ENCODE measurements around the gene CCDC85C. TPM values are rescaled to one million over a fixed set of nuclear protein-coding genes. Genes with fewer than 3 reads are reported as not detected.

The CCDC85C gene
- total RNA-seq, 1 donor from 2014 or later: 82.2 TPM

DNA sequence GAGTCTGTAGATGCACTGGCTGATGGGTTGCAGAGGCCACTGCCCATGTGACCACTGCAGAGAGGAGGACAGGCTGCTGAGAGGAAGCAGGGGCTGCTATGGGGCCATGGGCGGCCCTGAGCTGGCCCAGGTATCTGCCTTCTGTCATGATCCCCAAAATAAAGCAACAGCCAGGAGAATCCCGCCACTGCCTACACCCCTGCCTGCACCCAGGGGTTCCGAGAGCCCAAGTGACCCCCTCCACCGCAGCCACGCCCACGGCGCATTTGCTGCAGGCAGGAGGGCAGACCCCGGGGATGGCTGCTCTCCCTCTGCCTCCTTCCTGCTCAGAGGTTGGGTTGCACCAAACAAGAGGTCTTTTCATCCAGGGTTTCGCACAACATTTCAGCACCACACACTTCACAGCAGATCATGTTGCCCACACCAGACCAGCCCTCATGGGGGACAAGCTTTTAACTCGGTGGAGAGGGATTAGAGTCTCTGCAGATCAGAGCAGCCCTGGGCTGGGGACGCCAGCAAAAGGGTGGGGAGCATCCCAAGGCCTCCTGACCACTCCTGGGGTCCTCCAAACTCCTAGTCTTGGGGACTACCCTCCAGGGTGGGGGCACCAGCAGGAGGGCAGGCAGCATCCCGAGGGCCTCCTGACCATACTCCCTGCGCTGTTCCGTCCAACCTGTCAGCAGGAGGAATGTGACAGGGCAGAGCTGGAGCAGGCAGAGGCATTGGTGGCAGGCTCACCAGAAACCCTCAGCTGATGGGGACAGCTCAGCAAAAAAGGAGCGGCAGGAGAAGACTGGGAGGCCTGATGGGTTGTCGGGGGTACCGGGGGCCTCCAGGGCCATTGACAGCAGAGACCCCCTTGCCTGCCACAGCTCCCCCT lies 14.1 kb downstream of the CCDC85C start:
- Mint-ChIP-seq H3K9me3 (no peaks in the 10 kb centered on the region), H3K4me1 (peaks cover 50% of the 10 kb centered on the region), H3K4me3 (no peak overlapping the region), H3K27ac (no peak overlapping the region), H3K36me3 (no peaks in the 10 kb centered on the region), H3K27me3 (ENCODE audit: low read depth) (no peaks in the 10 kb centered on the region)
- no peak for DNase-seq (ENCODE audit: low spot score in 2 of 2, unreplicated experiment in 2 of 2)
- TF ChIP-seq, protein P1, sequence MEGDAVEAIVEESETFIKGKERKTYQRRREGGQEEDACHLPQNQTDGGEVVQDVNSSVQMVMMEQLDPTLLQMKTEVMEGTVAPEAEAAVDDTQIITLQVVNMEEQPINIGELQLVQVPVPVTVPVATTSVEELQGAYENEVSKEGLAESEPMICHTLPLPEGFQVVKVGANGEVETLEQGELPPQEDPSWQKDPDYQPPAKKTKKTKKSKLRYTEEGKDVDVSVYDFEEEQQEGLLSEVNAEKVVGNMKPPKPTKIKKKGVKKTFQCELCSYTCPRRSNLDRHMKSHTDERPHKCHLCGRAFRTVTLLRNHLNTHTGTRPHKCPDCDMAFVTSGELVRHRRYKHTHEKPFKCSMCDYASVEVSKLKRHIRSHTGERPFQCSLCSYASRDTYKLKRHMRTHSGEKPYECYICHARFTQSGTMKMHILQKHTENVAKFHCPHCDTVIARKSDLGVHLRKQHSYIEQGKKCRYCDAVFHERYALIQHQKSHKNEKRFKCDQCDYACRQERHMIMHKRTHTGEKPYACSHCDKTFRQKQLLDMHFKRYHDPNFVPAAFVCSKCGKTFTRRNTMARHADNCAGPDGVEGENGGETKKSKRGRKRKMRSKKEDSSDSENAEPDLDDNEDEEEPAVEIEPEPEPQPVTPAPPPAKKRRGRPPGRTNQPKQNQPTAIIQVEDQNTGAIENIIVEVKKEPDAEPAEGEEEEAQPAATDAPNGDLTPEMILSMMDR (IDR thresholded peaks at IDR 0.05; ENCODE audit: unreplicated experiment): no peak

DNA sequence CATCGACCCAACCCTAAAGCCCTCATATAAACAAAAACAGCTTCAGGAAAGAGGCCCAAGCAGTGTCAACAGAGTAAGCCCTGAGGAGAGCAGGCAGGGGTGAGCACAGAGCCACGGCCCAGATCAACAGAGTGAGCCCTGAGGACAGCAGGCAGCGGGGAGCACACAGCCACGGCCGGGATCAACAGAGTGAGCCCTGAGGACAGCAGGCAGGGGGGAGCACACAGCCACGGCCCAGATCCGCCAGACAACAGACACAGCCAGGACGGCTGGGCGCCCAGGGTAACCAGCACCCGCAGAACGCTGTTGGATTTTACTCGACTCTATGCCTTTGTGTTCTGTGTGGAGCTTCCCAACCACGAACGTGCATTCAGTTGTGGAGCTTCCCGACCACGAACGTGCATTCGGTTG lies 15.0 kb downstream of the CCDC85C start:
- Mint-ChIP-seq H3K4me1 (peaks cover 51% of the 10 kb centered on the region), H3K9me3 (no peaks in the 10 kb centered on the region), H3K27me3 (ENCODE audit: low read depth) (no peaks in the 10 kb centered on the region), H3K27ac (peak overlapping the region; percentile 45), H3K4me3 (no peak overlapping the region), H3K36me3 (peaks cover 2% of the 10 kb centered on the region)
- DNase-seq (ENCODE audit: low spot score in 2 of 2, unreplicated experiment in 2 of 2): no peak
- TF ChIP-seq, protein P1 (IDR thresholded peaks at IDR 0.05; ENCODE audit: unreplicated experiment): no peak

DNA sequence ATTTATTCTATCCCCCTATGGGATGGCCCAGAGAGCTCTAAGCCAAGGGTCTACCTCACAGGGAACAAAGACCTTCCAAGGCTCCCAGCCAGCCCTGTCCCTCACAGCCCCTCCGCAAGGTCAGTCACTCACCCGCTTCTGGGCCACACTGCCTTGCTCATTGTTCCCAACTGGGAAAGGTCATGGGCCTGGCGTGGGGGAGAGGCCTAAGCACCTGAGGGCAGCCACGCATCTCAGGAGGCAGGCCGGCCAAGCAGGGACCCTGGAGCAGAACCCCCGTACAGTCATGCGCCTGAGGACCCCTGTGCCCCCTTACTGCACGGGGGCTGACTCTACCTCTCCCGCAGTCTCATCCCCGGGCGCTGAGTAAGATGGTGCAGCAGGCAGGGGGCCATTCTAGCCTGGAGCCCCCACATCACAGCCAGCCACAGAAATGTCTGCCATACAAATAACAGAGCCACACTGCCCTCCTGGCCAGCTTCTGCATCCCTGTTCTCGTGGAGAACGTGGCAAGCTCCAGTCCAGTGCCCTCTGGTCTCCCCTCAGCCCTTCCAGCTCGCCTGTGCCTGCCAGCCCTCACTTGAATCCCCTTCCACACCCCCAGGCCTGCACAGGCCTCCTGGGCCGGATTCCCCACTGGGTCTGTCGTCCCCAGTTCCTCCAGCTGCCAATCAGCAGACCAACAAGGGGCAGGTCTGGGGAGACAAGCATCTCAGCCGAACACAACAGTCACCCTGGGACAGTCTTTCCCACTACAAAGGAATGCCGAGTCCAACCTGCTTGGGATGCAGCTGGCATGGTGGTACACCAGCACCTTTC lies 16.3 kb downstream of the CCDC85C start:
- TF ChIP-seq, protein P1 (IDR thresholded peaks at IDR 0.05; ENCODE audit: unreplicated experiment): no peak
- DNase-seq (ENCODE audit: low spot score in 2 of 2, unreplicated experiment in 2 of 2): no peak
- no peaks in the 10 kb centered on the region for H3K27me3 Mint-ChIP-seq (ENCODE audit: low read depth)
- peaks cover 3% of the 10 kb centered on the region for H3K36me3 Mint-ChIP-seq
- peak overlapping the region; percentile 48 for H3K27ac Mint-ChIP-seq
- peaks cover 52% of the 10 kb centered on the region for H3K4me1 Mint-ChIP-seq
- H3K4me3 Mint-ChIP-seq: no peak overlapping the region
- H3K9me3 Mint-ChIP-seq: no peaks in the 10 kb centered on the region

DNA sequence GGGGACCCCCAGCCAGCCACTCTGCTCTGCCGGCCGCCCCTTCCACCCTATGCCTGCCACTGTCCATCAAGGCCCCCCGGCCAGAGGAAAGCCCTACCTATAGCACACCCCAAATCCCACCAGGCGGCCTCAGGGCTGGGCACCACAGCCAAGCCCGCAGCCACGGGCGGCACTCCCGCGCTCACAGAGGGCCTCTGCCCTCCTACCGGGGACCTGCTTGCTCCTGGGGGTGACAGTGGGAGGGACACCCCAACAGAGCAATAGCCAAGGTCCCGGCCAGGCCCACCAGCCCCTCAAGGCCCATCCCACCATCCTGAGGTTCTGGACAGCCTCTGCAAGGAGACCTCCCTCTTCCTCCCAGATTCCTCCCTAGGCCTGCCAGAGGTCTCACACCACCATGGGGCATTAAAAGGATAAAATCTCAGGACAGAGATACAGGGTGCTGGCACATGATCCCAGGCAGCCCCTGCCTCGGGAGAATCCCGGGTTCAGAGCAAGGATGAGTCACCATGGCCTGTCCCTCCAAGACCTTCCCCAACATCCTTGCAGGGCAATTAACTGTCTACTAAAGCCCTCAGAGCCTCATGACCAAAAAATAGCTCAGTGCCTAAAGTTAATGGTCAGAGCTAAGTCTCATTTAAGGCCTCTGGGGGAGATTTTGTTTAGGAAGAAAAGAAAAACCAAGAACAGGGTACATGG lies 17.1 kb downstream of the CCDC85C start:
- peaks cover 7% of the 10 kb centered on the region for H3K36me3 Mint-ChIP-seq
- H3K4me1 Mint-ChIP-seq: peaks cover 50% of the 10 kb centered on the region
- H3K27me3 Mint-ChIP-seq (ENCODE audit: low read depth): no peaks in the 10 kb centered on the region
- DNase-seq (ENCODE audit: low spot score in 2 of 2, unreplicated experiment in 2 of 2): no peak
- TF ChIP-seq, protein P1 (IDR thresholded peaks at IDR 0.05; ENCODE audit: unreplicated experiment): no peak
- H3K4me3 Mint-ChIP-seq: no peak overlapping the region
- H3K27ac Mint-ChIP-seq: peak overlapping the region; percentile 67
- H3K9me3 Mint-ChIP-seq: no peaks in the 10 kb centered on the region

DNA sequence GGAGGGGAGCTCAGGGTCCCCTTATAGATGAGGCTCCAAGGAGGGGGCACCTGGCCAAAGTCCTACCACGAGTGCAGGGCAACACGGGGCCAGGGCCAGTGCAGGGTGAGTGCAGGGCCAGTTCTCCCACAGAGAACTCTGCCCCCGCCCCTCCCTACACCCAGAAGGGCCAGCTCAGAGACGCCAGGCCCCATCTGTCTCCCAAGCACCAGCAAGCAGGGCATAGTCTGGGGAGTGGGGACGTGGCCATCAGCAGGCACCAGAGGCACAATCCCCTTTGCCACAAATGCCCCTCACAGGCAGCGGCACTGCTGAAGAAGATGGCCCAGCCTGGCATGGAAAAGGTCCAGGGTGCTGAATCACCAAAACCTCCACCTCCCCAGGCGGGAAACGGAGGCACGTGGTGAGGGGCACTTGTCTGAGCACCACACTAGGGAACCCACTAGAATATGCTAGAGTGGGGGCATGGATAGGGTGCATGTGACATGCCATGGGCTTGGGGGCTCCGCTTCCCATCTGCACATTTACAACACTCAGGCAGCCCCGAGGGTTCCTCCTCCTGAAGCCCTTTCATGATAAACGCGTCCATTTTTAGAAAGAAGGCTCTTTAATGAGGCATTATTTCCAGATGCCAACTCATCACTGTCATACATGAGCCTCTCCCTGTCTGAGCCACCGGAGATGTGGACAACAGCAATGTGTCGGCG lies 17.8 kb downstream of the CCDC85C start:
- DNase-seq (ENCODE audit: low spot score in 2 of 2, unreplicated experiment in 2 of 2): no peak
- H3K4me1 Mint-ChIP-seq: peaks cover 52% of the 10 kb centered on the region
- H3K36me3 Mint-ChIP-seq: peaks cover 7% of the 10 kb centered on the region
- H3K27me3 Mint-ChIP-seq (ENCODE audit: low read depth): no peaks in the 10 kb centered on the region
- no peak overlapping the region for H3K4me3 Mint-ChIP-seq
- TF ChIP-seq, protein P1 (IDR thresholded peaks at IDR 0.05; ENCODE audit: unreplicated experiment): no peak
- no peaks in the 10 kb centered on the region for H3K9me3 Mint-ChIP-seq
- peak overlapping the region; percentile 67 for H3K27ac Mint-ChIP-seq

Measured in mesothelial cell of epicardium (in vitro differentiated cells).